ENCODE results near the gene TEC.

DNA sequence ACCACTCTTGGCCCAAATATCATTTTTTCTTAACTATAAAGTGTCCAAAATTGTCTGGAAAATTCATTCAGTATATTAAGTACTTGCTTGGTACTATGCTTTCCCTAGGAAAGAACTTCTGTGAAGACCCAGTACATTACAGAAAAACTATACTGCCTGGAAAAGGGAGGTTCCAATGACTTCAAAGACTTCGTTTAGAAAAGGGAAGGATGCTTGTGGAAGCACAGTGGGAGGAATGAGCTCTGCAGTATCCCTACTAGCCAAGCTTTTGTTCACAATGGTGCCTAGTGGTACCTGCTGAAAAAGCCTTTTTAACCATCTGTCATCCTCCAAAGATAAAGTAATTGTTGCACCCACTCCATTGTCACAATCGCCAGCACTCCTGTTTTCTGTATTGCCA is 7.2 kb downstream of the TEC start:
- TF ChIP-seq CTCF (IDR thresholded peaks at IDR 0.05) (no peak), ZFX (IDR thresholded peaks at IDR 0.05; ENCODE audit: borderline replicate concordance) (no peak)

Measured in 22Rv1 (cell line).